GM21528 (cell line): ENCODE data around the gene UBE2H.

Experiments used
- ATAC-seq: cut with Tn5 transposase; IDR thresholded peaks from one replicate; pipeline ENCODE4 v1.9.1; 2021; ENCODE audit warnings: mild to moderate bottlenecking, moderate library complexity; ENCODE audit not compliant: unreplicated experiment, low FRiP score

Gene UBE2H

GRCh38 chr7:129951226-129952085 is 1.3 kb downstream of the UBE2H start:
- ATAC-seq: no peak

DNA sequence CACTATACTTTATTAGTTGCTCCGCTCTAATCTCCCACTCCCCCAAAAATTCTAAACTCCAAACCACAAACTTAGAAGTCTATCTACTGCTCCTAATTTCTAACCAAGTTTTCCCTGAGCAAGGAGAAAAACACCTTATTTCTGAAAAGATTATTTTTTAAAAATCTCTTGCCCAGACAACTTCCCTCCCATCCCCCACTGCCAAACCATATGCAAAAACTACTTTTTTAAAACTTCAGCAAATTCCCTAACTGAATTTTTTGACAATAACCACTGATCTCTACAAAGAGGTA is 1.9 kb downstream of the UBE2H start:
- no peak for ATAC-seq

- ATAC-seq: no peak
These were observed 2.4 kb downstream of the UBE2H start for GRCh38 chr7:129950191-129950932.

DNA sequence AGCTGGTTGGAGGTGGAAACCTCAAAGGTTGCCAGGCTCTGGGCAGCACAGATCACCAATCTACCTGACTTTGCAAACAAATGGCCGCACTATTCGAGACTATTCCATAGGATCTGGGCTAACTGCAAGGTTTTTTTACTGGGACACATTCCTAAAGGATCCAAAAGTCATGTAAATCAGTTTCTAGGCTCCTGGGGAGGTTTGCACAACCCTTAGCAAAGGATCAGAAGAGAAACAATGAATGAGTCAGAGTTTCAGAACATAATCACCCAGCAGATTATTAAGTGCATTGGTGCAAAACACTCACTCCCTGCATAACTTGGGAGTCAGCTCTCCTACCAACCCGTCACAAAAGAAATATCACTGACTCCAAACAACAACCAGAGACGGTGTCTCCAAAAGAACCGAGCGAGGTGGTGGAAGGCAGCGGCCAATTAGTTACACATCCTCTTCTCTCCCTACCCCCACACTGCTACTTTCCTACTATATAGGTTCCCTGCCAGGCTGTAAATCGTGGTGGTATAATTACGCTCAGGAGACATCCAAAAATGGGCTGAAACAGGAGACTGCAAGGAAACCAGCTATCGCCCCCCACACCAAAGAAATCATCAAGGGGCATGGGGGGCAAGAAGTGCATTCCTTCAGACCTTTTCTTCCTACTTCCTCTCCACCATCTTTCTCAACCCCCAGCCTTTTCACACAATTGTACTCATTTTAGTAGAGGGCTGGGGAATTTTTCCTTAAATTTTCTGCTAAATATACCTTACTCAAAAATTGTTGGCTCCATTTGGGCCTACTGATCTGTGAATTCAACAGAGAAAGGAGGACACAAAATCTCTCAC is 3.2 kb downstream of the UBE2H start:
- no peak for ATAC-seq

DNA sequence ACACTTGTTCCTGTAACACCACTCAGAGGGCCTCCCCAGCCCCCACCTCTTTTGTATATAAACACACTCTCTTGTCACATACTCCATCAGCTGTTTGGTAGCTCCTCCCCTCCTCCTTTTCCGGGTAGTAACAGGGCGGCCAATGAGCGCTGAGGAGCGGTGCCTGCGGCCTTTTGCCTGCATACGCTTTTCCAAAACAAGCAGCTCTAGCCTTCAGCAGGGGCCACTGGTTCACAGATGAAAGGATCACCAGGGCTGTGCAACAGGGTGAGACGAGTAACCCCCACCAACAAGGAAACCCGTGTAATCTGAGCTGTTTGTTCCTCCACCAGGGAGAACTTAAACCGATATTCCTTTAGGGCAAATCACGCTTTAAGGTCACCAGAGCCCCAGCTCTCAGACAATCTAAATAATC is 3.9 kb downstream of the UBE2H start:
- peak; percentile 44 for ATAC-seq

DNA sequence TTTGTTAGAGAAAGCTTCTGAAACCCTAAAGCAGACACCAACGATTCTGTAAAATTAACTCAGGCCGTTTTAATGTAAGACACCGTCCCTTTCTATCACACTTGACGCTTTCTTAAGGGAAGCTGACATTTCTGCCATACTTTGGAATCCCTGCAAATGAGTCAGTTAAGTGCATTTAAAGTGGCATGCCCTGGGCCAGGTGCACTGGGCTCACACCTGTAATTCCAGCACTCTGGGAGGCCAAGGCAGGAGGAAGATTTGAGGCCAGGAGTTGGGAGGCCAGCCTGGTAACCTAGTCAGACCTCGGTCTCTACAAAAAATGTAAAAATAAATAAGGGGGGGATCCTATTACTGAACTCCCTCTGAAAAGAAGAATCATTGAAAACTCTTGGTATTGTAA is 4.4 kb downstream of the UBE2H start:
- ATAC-seq: no peak

- ATAC-seq: no peak
These were observed 5.1 kb downstream of the UBE2H start for GRCh38 chr7:129947701-129948100.

GRCh38 chr7:129947049-129947448 is 5.7 kb downstream of the UBE2H start:
- ATAC-seq: no peak

- no peak for ATAC-seq
These were observed 6.5 kb downstream of the UBE2H start for GRCh38 chr7:129946282-129946681.

DNA sequence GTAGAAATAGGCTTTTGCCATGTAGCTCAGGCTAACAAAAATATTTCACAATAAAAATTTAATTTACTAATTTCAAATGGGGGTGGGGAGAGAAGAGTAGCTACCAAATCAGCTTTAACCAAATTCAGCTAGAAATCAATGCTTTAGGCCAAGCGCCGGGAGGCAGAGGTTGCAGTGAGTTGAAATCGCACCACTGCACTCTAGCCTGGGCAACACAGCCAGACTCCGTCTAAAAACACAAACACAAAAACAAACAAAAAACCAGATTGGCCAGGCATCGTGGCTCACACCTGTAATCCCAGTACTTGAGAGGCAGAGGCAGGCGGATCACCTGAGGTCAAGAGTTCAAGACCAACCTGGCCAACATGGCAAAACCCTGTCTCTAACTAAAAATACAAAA is 9.4 kb downstream of the UBE2H start:
- ATAC-seq: no peak

GRCh38 chr7:129940329-129940728 is 12.4 kb downstream of the UBE2H start:
- no peak for ATAC-seq

DNA sequence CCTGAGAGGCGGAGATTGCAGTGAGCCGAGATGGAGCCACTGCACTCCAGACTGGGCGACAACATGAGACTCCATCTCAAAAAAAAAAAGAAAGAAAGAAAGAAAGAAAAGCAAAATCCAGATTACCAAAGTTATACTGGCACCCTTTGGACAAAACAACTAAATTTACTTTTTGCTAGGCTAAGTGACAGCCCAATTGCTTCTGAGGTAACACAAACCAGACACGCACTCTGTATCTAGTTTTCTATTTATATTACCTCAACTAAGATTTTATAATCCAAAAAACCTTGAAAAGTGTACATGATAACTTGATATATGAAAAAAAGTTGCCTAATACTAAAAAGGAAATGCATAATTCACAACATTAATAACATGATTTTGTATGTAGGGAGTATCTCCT is 12.9 kb downstream of the UBE2H start:
- ATAC-seq: no peak

- no peak for ATAC-seq
These were observed 19.1 kb downstream of the UBE2H start for GRCh38 chr7:129933627-129934026.

- ATAC-seq: no peak
These were observed 26.1 kb downstream of the UBE2H start for GRCh38 chr7:129926618-129927017.

- ATAC-seq: no peak
These were observed 27.3 kb downstream of the UBE2H start for GRCh38 chr7:129925416-129926002.

GRCh38 chr7:129924602-129925001 is 28.2 kb downstream of the UBE2H start:
- no peak for ATAC-seq

DNA sequence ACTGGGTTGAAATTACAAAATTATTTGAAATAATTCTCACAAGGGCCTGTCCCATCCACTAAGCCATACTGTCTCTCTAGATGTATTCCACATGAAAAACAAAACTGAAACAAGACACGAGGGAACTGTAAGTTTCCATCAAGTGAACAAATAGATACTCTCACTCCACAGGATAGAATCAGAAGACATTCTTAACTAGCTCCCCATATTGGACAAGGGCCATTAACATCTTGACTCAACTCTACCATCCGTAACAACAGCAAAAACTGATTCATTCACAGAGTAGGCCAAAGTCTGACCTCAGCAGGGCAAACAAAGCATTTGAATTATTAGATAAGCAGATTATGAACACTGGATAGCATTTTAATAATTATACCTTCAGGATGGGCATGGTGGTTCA is 29.1 kb downstream of the UBE2H start:
- ATAC-seq: no peak

DNA sequence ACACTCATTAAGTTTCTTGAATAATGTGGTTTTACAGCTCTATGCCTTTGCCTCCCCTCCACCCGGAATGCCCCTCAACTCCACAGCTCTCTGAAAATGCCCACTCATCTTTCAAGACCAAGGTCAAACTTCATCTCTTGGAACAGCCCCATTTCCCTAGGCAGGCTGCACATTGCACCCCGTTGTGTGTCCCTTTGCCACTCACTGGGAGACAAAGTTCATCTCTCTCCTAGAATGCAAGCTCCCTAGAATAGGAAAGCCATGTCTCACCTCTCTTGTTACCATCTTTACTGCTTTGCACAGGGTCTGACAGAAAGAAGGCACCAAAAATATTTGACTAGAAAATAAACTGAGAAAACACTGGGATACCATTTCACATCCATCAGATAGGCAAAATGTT is 33.3 kb downstream of the UBE2H start:
- ATAC-seq: no peak

- ATAC-seq: no peak
These were observed 33.8 kb downstream of the UBE2H start for GRCh38 chr7:129918922-129919321.

DNA sequence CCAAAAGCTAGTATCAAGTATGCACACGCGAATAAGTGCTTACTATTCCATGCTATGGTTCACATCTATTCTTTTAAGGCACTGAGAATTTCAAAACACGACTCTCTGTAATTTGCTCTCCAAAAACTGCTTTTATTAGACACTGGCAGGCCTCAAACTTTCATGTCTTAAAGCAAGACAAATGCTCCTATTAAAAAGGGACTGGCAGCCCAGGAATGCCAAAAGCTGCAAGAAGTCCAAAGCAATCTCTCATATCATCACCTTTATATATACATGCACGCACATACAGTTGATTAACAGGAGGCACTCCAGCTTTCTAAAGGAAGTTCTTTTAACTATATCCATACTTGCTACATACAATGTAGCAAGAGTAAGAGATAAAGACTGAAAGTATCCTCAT is 34.8 kb downstream of the UBE2H start:
- ATAC-seq: no peak
